ENCODE data around the gene MEOX1. TPM values are rescaled to one million over a fixed set of nuclear protein-coding genes. Genes with fewer than 3 reads are reported as not detected.

MEOX1 gene
- total and polyA plus RNA-seq, 2 of the 4 experiments (the other 2 are of a cell fraction) = 0.48 to 0.72 TPM

GRCh38 chr17:43664096-43664495 is 2.4 kb upstream of the MEOX1 start:
- Histone ChIP-seq H3K23ac (ENCODE audit: low read depth, low read length) (no peak overlapping the region), H3K18ac (ENCODE audit: low read depth, low read length) (no peak overlapping the region), H2BK15ac (ENCODE audit: low read depth, low read length) (no peak overlapping the region), H4K8ac (ENCODE audit: low read depth in 2 of 2, low read length in 2 of 2) (no peak overlapping the region), H3K4ac (ENCODE audit: low read depth, low read length) (no peak overlapping the region), H3K4me2 (ENCODE audit: low read depth, low read length) (no peak overlapping the region), H2BK5ac (ENCODE audit: low read depth, low read length, poor library complexity, severe bottlenecking) (no peak overlapping the region), H3K56ac (ENCODE audit: extremely low read depth, insufficient read depth, low read length) (no peak overlapping the region), H4K5ac (ENCODE audit: low read depth, low read length) (no peak overlapping the region), H3K27me3 (ENCODE audit: control insufficient read depth, insufficient read depth, low read length) (peaks cover 15% of the 10 kb centered on the region), H3K9me1 (ENCODE audit: insufficient read depth, low read length) (peaks cover 4% of the 10 kb centered on the region; the same call in 1 of the 2 replicates), H2BK120ac (ENCODE audit: low read depth, low read length) (no peak overlapping the region), H3K4me1 (ENCODE audit: control insufficient read depth, insufficient read depth, low read length) (peaks cover 12% of the 10 kb centered on the region), H2AK9ac (replicated peaks; ENCODE audit: low read depth, low read length, poor library complexity) (no peak overlapping the region), H4K20me1 (ENCODE audit: insufficient read depth, low read length) (no peaks in the 10 kb centered on the region), H3K4me3 (ENCODE audit: insufficient read depth, low read depth, low read length) (no peak overlapping the region), H2BK20ac (ENCODE audit: low read depth, low read length) (no peak overlapping the region), H3K27ac (ENCODE audit: insufficient read depth, low read length) (no peak overlapping the region), H4K91ac (ENCODE audit: insufficient read depth, low read depth, low read length) (no peak overlapping the region), H3K36me3 (ENCODE audit: control insufficient read depth, insufficient read depth, low read length) (no peaks in the 10 kb centered on the region), H3K9ac (ENCODE audit: low read depth, low read length) (no peak overlapping the region), H3K9me3 (ENCODE audit: control insufficient read depth, insufficient read depth, low read length) (no peaks in the 10 kb centered on the region), H2AK5ac (ENCODE audit: low read depth, low read length) (no peak overlapping the region), H2AFZ (replicated peaks; ENCODE audit: low read length, poor library complexity) (no peak overlapping the region), H3K14ac (replicated peaks; ENCODE audit: low read depth, low read length) (no peak overlapping the region), H3K79me1 (ENCODE audit: low read depth in 1 of 2, low read length in 2 of 2) (no peaks in the 10 kb centered on the region)
- intact Hi-C loops (cut with micrococcal nuclease) (no loop called here), in situ Hi-C loops (cut with MboI; ENCODE audit: low sequenced_read_pairs) (no loop called here), dilution Hi-C loops (cut with HindIII; ENCODE audit: low sequenced_read_pairs, unreplicated experiment) (no loop called here)
- 96% methylated on average over 5 of the region's 12 CpGs; no CpG with 5 or more reads in 1 of the 2 experiments for WGBS, 2 experiments (ENCODE audit: extremely low coverage in 2 of 2, insufficient read length in 1 of 2)
- CTCF ChIA-PET = no interaction called here
- DNase-seq (no peak), ATAC-seq (ENCODE audit: low read depth) (no peak)
- no peak for TF ChIP-seq MAFK (IDR thresholded peaks at IDR 0.05; ENCODE audit: low read depth, low read length)
- no peak for TF ChIP-seq ELK1 (IDR thresholded peaks at IDR 0.05; ENCODE audit: borderline replicate concordance, low read depth, low read length)
- TF ChIP-seq RFX5 (IDR thresholded peaks at IDR 0.05; ENCODE audit: low read depth, low read length) = no peak
- no peak for TF ChIP-seq RAD21 (IDR thresholded peaks at IDR 0.05; ENCODE audit: low read length)
- TF ChIP-seq POLR2A (IDR thresholded peaks at IDR 0.05; ENCODE audit: low read depth, low read length) = no peak
- no peak for TF ChIP-seq MXI1 (IDR thresholded peaks at IDR 0.05; ENCODE audit: borderline replicate concordance, low read depth, low read length)
- TF ChIP-seq CTCF (conservative IDR thresholded peaks at IDR 0.05; ENCODE audit: low read depth, low read length) = no peak
- no peak for TF ChIP-seq BHLHE40 (IDR thresholded peaks at IDR 0.05; ENCODE audit: low read depth, low read length)
- POLR2A ChIA-PET (ENCODE audit: unreplicated experiment) = no interaction called here
- BruUV-seq (replicated peaks) = no TSS peak

Data from IMR-90 (cell line).